Activated CD4-positive, alpha-beta T cell treated with anti-CD3 and anti-CD28 coated beads, Interleukin-2, amount 50 U/mL, for 16 hours (primary cell): ENCODE results near the gene TBC1D8.

Source experiments
- DNase-seq: peaks from one replicate; pipeline ENCODE4 v3.0.0-alpha.2; 2020

The TBC1D8 gene

DNA sequence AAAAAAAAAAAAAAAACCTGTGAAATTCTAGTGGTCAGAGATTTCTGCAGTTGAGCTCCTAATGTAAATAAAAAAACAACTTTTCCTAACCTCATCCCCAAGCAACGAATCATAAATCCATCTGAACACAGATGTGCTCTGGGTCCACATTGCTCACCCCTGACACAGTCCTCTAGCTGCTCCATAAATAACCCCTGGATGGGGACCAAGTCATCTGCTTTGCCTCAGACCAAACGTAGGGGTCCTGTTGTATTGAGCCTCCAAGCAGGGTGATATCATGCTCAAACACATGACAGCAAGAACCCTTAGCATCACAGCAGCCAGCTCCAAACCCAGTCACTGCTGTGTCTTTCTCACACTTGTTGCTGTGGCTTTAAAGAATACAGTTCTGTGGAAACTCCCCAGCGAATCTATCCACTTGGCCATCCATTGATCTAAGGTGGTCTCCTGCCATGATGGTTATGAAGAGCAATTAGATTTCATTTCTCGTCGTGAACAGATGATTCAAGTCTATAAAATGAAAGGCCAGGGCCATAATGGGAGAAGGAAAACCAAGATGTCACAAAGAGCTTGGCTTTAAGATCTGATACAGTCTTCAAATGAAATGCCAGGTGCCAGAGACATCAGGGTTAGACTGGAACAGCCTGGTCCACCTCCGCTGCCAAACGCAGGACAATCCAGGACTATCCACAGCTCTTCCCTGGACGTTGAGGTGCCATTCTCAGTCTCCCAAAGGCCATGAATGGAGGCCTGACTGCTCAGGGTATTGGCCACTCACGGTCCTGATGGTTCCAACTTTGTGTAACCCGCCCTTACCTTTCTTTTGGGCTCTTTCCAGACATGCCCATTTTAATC lies 39.0 kb downstream of the TBC1D8 start:
- no peak for DNase-seq

DNA sequence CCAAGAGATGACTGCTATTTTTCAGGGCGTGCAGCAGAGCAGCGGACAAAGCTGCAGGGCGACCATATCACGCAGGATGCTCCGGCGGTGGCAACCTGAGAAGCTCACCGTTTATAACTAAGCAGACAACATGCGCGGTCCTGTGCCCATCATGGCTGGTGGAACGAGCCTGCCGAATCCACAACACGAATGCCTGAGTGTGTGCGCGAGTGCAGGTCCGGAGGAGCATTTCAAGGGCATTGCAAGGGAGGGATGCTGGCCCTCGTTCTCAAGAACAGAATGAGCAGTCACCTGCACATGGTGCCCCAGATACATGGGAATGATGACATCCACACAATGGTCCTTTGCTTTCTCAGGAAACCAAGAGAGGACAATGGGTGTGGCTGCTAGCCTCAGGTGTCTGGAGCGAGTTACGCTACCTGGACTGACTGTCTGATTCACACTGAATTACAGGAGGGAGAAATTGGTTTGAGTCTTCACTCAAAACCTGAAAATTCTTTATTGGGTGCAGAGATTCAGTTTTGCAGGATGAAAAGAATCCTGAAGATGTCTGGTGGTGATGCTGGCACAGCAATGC lies 39.8 kb downstream of the TBC1D8 start:
- no peak for DNase-seq

DNA sequence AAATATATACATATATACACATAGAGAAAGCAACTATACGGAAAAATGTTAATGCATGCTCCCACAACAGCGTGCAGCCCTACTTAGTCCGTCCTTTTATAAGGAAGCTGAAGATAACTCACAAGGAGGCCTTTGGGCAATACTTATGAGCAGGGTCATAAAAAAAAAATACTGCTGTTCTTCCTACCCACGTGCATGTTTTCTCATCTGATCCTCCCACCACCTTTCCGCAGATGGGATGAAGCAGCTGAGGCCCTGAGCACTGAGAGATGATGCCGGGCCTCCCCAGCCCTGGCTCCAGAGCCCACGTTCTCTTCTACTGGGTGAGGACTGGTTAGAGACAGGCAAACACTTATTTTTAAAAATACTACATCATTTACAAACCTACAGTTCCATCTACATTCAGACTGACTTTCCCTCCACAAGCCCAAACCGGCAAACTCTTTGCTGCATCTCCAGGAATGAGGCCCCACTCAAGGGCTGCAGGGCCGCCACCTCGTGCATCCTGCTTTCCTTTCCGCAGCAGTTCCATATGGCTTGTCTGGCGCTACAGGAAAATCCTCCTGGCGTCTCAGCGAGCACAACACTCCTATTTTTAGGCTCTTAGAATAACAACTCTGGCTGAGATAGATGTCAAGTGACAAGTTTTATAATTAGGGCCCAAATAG lies 41.6 kb downstream of the TBC1D8 start:
- DNase-seq: no peak

DNA sequence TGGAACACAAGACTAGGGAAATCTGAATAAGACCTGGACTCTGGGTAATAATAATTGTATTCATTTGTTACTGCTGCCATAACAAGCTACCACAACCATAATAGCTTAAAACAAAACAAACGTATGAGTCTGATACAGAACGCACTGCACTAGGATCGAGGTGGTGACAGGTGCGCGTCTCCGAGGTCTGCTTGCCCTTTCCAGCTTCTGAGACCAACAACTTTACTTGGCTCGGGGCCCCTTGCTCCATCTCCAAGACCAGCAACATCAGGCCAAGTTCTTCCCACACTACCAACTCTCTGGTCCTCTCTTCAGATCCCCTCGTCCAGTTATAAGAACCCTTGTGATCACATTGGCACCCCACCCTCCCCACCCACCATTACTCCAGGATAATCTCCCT lies 42.8 kb downstream of the TBC1D8 start:
- no peak for DNase-seq

DNA sequence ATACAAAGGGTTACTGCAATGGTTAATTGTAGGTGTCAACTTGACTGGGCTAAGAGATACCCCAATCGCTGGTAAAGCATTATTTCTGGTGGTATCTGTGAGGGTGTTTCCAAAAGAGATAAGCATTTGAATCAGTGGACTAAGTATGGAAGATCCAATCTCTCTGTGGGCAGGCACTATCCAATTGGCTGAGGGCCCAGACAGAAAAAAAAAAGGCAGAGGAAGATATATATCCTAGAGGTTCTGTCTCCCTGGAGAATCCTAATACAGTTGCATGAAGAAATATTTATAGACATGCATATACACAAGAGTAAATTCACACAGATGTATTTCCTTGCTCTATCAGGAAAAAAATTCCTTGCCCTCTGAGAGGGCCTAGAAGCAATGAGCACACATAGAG lies 43.9 kb downstream of the TBC1D8 start:
- no peak for DNase-seq

DNA sequence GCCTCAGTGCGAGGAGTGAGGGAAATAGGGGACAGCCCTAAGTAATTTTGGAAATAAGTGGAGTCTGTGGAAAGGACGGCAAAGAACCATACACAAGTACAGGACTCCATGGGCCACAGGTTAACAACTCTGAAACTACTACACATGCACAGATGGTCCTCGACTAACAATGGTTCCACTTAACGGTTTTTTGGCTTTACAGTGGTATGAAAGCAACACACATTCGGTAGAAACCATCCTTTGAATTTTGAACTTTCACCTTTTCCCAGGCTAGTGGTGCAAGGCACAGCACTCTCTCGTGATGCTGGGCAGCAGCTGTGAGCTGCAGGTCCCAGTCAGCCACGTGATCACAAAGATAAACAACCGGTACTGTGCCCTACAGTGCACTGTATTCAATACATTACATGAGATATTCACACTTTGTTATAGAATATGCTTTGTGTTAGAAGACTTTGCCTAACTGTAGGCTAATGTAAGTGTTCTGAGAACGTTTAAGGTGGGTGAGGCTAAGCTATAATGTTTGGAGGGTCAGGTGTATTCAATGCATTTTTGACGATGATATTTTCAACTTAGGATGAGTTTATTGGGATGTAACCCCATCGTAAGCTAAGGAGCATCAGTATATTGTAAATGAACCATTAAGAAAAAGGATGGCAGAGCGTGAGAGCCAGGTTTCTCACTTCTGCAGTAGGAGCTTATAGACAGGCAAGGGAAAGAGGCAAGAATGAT lies 44.6 kb downstream of the TBC1D8 start:
- no peak for DNase-seq

DNA sequence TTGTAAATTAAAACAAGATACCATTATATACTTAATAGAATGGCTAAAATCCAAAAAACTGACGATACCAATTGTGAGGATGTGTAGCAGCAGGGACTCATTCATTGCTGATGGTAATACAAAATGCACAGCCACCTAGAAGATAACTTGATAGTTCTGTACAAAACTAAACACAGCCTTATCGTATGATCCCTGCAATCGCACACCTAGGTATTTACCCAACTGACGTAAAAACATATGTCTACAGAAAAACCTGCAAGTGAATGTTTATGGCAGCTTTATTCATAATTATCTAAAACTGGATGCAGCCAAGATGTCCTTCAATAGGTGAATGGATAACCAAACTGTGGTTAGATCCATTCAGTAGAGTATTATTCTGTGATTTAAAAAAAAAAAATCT lies 45.5 kb downstream of the TBC1D8 start:
- DNase-seq: no peak

DNA sequence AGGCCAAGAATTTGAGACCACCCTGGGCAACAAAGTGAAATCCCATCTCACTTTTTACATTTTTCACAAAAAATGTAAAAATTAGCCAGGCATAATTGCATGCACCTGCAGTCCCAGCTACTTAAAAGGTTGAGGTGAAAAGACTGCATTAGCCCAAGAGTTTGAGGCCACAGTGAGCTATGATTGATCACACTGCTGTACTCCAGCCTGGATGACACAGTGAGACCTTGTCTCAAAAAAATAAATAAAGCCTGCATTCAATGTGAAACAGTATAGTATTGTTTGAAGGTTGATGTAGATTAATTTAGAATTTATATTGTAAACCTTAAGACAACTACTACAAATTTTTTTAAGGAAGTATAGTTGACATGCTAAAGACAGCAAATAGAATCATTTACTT lies 53.5 kb downstream of the TBC1D8 start:
- no peak for DNase-seq

DNA sequence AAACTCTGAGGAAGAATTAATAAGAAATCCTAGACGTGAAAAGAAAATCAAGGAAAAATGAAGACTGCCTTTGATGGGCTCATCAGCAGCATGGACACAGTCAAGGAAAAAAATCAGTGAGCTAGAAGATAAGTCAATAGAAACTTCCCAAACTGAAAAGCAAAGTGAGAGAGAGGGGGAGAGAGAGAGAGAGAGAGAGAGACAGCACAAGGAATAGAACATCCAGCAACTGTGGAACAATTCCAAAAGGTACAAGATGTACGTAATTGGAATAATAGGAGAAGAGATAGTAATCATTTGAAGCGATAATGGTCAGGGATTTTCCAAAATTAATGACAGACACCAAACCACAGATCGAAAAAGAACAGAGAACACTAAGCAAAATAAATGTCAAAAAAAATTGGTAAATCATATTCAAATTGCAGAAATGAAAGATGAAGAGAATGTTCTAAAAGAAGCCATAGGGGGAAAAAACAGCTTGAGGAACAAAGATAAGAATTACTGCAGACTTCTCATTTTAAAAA lies 54.5 kb downstream of the TBC1D8 start:
- no peak for DNase-seq

DNA sequence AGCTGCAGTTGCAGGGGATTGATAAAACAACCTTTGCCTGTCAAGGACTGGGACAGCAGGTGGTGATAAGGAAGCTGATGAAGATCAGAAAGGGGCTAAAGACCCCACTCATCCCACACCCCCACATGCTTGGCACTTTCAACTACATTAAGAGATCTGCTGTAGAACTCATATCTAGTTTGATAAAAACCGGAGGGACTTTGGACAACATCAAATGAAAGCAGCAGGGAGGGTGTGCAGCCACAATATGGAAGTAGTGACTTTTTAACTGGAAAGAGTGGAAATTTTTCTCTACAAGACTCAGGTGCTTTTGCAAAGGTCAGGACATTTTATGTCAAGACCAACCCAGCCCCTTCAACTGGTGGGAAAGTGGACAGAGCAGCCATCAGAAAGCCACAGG lies 56.8 kb downstream of the TBC1D8 start:
- DNase-seq: no peak

DNA sequence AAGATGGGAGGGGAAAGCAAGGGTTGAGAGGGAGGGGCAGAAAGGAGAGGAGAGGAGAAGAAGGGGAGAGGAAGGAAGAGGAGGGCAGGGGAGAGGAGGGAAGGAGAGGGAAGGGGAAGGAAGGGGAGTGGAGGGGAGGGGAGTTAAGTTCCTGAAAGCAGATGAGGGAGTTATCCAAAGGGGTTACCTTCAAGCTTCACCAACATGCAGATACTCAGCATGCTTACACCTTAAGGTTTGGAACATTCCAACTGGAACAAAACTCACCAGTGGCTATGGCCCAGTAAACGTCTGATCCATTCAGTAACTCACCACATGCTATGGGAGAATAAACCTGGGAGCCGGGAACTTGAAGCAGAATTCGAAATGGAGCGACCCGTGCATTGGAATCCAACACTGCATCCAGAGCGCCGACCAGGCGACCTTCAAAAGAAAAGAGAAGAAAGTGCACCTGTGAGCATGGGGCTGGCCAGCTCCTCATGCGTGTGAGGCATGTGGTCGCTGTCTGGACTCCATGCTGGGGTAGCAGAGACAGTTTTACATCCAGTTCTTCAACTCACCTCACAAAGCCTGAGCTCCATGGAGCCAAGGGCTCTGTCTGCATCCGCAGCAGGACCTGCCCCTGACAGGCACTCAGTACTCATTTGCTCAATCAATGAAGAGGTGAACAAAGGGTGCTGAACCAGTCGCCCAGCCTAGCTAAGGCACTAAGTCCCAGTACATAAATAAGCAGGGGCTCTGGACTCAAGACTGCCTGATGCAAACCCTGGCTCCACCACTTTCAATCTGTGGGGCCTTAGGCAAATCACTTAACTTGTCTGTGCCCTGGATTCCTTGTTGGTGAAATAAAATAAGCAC lies 61.0 kb downstream of the TBC1D8 start:
- DNase-seq: no peak

DNA sequence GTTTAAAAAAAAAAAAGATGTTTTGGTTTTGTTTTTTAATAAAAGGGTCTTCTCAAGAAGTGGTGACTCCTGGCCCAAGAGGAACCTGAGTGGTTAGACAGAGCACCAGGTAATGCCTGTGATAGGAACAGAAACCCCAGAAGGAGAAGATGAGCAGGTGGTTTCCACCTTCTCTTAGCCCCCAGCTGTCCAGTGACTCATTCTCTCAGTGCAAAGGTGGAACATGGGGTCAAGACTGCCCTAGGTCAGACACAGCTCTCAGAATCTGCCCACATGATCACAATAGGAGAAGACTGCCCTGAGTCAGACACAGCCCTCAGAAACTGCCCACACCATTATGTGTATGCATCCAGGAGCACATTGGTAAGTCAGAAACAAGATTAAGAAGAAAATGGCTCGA lies 61.8 kb downstream of the TBC1D8 start:
- DNase-seq: no peak

DNA sequence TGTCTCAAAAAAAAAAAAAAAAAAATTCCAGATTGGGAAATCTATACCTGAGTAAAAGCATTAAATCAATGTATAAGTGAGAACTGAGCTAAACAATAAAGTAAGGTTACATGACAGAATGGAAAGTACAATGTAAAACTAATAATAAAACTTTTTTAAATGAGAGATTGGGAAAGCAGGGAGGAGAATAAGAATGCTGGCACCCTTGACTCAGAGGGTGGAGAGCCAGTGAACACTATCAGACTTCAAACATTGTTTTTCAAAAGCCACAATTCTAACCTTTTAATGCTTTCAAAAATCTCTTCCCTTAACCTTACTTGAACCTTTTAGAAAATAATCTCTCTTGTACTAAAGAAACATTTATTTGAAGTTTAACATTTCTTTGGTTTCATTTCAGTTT lies 63.5 kb downstream of the TBC1D8 start:
- no peak for DNase-seq

DNA sequence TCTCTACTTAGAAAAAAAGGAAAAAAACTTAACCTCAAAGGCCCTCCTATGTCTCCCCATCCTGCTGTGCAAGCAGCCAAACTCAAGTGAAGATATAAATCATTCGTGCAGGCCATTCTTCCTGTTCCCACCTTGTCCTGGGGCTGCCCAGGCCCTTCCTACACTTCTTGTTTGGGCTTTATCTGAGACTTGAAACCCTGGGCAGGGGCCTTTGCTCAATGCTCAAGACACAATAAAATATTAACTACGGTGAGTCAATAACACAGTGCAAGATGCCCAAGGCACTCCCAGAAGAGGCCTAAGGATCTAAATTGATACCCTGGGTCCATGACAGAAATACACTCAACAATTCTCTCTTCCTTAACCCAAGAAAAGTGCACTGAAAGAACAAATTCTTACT lies 67.6 kb downstream of the TBC1D8 start:
- no peak for DNase-seq

DNA sequence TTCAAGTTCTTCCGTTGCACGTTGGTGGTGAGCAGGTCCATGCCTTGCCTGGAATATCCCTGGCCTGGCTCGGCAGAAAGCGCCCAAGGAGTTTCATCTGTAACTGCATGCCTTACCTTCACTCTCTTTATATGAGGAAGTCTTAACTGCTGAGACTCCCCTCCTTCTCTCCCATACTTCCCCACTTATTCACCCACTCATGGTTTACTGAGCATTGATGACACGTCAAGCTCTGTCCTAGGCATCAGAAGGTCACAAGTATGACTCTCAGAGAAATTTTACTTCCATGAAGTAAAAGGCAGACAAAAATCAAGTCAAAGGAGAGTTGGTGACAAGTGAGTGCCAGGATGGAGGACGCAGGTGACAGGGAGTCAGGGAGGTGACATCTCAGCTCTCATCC lies 68.2 kb downstream of the TBC1D8 start:
- DNase-seq: no peak

DNA sequence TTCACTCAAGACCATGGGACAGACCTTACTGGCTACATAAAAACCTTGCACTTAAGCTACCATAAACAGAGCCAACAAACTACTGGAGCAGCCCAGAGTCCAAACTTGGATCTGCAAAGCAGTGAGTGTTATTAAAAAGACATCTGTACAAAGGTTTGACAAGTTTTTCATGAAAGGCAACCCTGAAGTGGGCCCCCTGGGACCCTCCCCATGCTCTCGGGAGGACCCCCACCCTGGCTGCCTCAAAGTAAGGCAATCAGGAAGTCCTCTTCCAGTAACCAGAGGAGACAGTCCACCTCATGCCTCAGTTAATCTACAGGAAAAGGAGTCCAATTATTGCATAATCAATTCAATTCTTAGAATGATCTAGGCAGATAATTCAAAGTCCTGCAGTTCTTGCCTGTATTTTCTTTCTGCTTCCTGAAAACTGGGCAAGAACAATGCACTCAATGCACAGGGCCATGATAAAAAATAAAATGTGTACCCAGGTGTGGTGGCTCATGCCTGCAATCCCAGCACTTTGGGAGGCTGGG lies 69.7 kb downstream of the TBC1D8 start:
- no peak for DNase-seq

DNA sequence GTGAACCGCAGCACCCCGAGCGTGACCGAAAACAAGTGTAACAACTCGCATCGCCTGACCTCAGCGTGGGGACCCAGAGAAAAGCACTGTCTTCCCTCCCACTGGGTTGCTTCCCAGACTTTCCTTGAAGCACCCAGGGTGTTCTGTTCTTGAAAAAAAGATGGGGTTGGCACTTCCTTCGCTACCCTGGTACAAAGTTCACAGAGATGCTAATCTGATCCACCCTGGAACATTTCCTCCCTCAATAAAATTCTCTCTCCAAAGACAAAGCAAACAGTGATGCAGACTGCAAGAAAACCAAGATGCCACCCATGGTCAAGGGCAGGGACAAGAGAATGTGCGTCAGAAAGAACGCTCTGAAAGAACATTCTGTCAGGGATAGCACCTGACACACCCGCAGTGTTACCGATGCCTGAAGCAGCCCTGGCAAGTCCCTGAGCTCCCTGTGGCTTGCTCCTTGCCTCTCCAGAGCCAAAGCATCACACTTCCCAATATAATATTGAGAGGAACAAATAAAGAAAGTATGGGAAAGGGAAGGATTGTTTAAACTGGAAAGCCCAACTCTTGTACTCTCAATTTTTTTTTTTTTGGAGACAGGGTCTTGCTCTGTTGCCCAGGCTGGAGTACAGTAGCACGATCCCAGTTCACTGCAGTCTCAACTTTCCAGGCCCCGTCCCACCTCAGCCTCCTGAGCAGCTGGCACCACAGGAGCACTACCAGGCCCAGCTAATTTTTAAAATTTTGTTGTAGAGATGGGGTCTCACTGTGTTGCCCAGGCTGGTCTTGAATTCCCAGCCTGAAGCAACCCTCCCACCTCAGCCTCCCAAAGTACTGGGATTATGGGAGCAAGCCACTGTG lies 70.7 kb downstream of the TBC1D8 start:
- no peak for DNase-seq

DNA sequence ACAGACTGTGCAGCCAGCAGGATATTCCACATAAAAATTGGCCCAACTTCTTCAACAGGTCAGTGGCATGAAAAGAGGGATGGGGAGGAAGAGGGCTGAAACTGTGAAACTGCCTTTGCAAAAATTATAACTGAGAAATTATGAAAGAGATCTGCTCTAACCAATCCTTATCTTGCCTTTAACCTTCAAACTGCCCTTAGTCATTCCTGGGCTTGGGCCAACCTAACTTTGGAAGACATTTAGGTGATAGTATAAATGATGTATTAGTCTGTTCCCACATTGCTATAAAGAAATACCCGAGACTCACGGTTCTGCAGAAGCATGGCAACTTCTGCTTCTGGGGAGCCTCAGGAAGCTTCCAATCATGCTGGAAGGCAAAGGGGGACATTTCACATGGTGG lies 74.6 kb downstream of the TBC1D8 start:
- DNase-seq: no peak

DNA sequence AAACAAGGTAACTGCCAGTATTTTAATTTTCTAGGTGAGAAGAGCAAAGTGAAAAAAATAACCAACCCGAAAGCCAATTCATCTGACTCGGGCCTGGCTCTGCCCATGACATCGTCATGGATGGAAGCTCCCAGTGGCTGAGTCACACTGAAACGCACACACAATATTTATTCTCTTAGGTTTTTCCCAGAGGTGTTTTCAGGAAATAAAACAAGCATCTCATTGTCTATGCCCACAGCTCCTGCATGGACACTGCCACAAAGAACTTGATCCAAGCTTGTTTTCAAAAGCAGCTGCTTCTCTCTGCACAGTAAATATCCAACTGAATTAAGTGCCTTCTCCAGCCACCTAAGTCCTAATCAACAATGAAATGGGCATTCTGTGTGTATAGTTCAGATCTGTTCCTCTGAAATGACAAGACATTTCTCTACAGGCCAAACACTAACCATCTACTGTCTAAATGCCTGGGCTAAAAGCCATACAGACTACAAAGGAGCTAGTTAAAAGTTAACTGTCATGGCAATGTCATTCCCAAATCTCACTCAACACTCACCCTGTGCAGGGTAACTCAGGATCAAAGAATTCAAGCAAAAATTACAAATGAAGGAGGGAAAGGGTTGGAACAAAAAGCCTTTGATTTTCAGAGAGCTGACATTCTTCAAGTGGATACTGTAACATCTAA lies 86.2 kb downstream of the TBC1D8 start:
- no peak for DNase-seq

DNA sequence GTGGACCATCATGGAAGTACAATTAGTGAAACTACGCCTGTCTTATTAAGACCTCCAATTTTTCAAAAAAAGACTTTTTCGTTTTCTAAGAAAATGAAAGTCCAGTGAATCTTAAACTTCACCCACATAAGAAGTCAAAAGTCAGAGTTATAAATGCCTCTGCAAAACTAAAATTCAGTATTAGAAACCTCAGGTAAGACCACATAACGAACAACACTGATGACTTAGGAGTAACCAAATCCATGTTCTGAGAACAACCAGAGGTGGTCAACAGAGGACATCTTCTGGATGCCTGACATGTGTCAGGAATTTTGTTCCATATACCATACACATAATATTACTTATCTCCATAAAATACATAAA lies 86.7 kb downstream of the TBC1D8 start:
- DNase-seq: no peak

DNA sequence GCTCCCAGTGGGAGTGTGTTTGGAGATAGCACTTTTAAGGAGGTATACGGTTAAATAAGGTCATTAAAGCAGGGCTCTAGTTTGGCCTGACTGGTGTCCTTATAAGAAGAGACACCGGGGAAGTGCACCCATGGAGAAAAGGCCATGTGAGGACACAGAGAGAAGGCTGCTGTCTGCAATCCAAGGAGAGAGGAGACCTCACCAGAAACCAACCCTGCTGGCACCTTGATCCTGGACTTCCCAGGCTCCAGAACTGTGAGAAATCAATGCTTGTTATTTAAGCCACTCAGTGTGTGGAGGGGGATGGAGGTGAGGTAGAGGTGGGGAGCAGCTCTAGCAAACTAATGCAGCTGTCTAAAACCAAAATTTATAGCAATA lies 87.1 kb downstream of the TBC1D8 start:
- no peak for DNase-seq
